Astrocyte (in vitro differentiated cells and primary cell): ENCODE measurements around the gene OMA1.

ENCODE experiments used
- CTCF ChIP-seq: IDR thresholded peaks from 2 replicates; pipeline ENCODE4 v1.5.1; 2011; ENCODE audit warnings: low read depth, mild to moderate bottlenecking, inconsistent platforms, low read length, moderate library complexity; ENCODE audit not compliant: insufficient read depth
- EZH2 ChIP-seq: IDR thresholded peaks from 2 replicates; pipeline ENCODE4 v1.6.1; 2012; ENCODE audit warnings: mild to moderate bottlenecking, low read length, inconsistent platforms; ENCODE audit not compliant: insufficient read depth

- TF ChIP-seq EZH2, result no peak
- no peak for TF ChIP-seq CTCF
Measured at GRCh38 chr1:58481962-58482361, 64.6 kb downstream of the OMA1 start.
